ENCODE measurements around the gene ATF7. TPM values are rescaled to one million over a fixed set of nuclear protein-coding genes. Genes with fewer than 3 reads are reported as not detected.

ATF7 gene
- total RNA-seq, 4 donors from 2014 or later, result 14.2 to 29.7 (median 26.8) TPM

- Histone ChIP-seq H3K4me3 (peak overlapping the region; percentile 21 to 71 (median 64)), H3K36me3 (no peaks in the 10 kb centered on the region), H3K27ac (peak overlapping the region; percentile 86 to 93 (median 89)), H3K27me3 (no peaks in the 10 kb centered on the region), H3K4me1 (peaks cover 3 to 48% (median 38%) of the 10 kb centered on the region in 4 donors), H3K9me3 (no peaks in the 10 kb centered on the region)
- DNase-seq, result no peak
- in situ Hi-C loops (cut with MboI; ENCODE audit: low pct_ligation_motif_present in 1 of 4, low pct_unique_long_range_greater_than_20kb in 1 of 4, low sequenced_read_pairs in 3 of 4), result loop anchor here in 1 of 4 donors (10.0 kb wide), 1 partner anchor 48 kb away; the partner anchor contains the start of gene ATP5MC2
- TF ChIP-seq POLR2AphosphoS5 (IDR thresholded peaks at IDR 0.05), result no peak
- TF ChIP-seq CTCF (IDR thresholded peaks at IDR 0.05), result no peak
- TF ChIP-seq POLR2A (IDR thresholded peaks at IDR 0.05), result no peak
- no peak for TF ChIP-seq EP300 (IDR thresholded peaks at IDR 0.05; ENCODE audit: low read depth)
- intact Hi-C loops (cut with DNase I; ENCODE audit: low total_unique reads), result loop anchor here (10.0 kb wide), 2 partner anchors 48 to 82 kb away; partner anchors contain the start of gene ATP5MC2
- WGBS, 2 donors (ENCODE audit: low coverage in 1 of 2), result 20 to 21% methylated on average over 6 of the region's 6 CpGs
Observed at GRCh38 chr12:53626702-53627169, 554 bp upstream of the ATF7 start.

GRCh38 chr12:53625373-53625945 lies 723 bp downstream of the ATF7 start:
- in situ Hi-C loops (cut with MboI; ENCODE audit: low pct_ligation_motif_present in 1 of 4, low pct_unique_long_range_greater_than_20kb in 1 of 4, low sequenced_read_pairs in 3 of 4), result loop anchor here in 1 of 4 donors (10.0 kb wide), 1 partner anchor 49 kb away; the partner anchor contains the start of gene ATP5MC2
- no peaks in the 10 kb centered on the region for H3K27me3 ChIP-seq
- peak overlapping the region; percentile 60 to 71 (median 67) for H3K4me3 ChIP-seq
- intact Hi-C loops (cut with DNase I; ENCODE audit: low total_unique reads), result loop anchor here (10.0 kb wide), 2 partner anchors 49 to 81 kb away; partner anchors contain the start of gene ATP5MC2
- peak overlapping the region; percentile 86 to 93 (median 89) for H3K27ac ChIP-seq
- DNase-seq, result no peak
- H3K36me3 ChIP-seq, result no peaks in the 10 kb centered on the region
- no peaks in the 10 kb centered on the region for H3K9me3 ChIP-seq
- H3K4me1 ChIP-seq, result peaks cover 3 to 49% (median 38%) of the 10 kb centered on the region in 4 donors
- TF ChIP-seq POLR2A (IDR thresholded peaks at IDR 0.05) (no peak), EP300 (IDR thresholded peaks at IDR 0.05; ENCODE audit: low read depth) (no peak), POLR2AphosphoS5 (IDR thresholded peaks at IDR 0.05) (no peak), CTCF (IDR thresholded peaks at IDR 0.05) (no peak)
- WGBS, 2 donors (ENCODE audit: low coverage in 1 of 2), result 9 to 13% methylated on average over 5 of the region's 5 CpGs

- intact Hi-C loops (cut with DNase I; ENCODE audit: low total_unique reads), result loop anchor here (10.0 kb wide), 2 partner anchors 50 to 80 kb away; partner anchors contain the start of gene ATP5MC2
- 29 to 38% methylated on average over 4 of the region's 4 CpGs for WGBS, 2 donors (ENCODE audit: low coverage in 1 of 2)
Observed at GRCh38 chr12:53624956-53625355, 1.2 kb downstream of the ATF7 start.

More at GRCh38 chr12:53624956-53625355, 1.2 kb downstream of the ATF7 start:
- H3K4me3 ChIP-seq, result peak overlapping the region; percentile 60 to 71 (median 67)
- H3K9me3 ChIP-seq, result no peaks in the 10 kb centered on the region
- peak overlapping the region; percentile 86 to 93 (median 89) for H3K27ac ChIP-seq
- H3K4me1 ChIP-seq, result peaks cover 3 to 49% (median 38%) of the 10 kb centered on the region in 4 donors
- H3K36me3 ChIP-seq, result no peaks in the 10 kb centered on the region
- DNase-seq, result no peak
- H3K27me3 ChIP-seq, result no peaks in the 10 kb centered on the region
- TF ChIP-seq CTCF (IDR thresholded peaks at IDR 0.05), result no peak
- no peak for TF ChIP-seq POLR2A (IDR thresholded peaks at IDR 0.05)
- TF ChIP-seq EP300 (IDR thresholded peaks at IDR 0.05; ENCODE audit: low read depth), result no peak
- TF ChIP-seq POLR2AphosphoS5 (IDR thresholded peaks at IDR 0.05), result no peak
- in situ Hi-C loops (cut with MboI; ENCODE audit: low pct_ligation_motif_present in 1 of 4, low pct_unique_long_range_greater_than_20kb in 1 of 4, low sequenced_read_pairs in 3 of 4), result loop anchor here in 1 of 4 donors (10.0 kb wide), 1 partner anchor 50 kb away; the partner anchor contains the start of gene ATP5MC2
